Thoracic aorta (tissue), 2 donors: ENCODE data around the gene SLC26A6. TPM values are rescaled to one million over a fixed set of nuclear protein-coding genes. Genes with fewer than 3 reads are reported as not detected.

Source experiments
- ATAC-seq: fragments of 150-250 bp; one replicate; pipeline ENCODE4 v1.8.0; 2017; ENCODE audit warnings: low read depth; ENCODE audit not compliant: insufficient number of reproducible peaks, low FRiP score
- DNase-seq: peaks from one replicate; pipeline ENCODE4 v3.0.0-alpha.2; 2020; ENCODE audit warnings: low spot score
- H3K27ac ChIP-seq, 2 donors: fragments of 200-600 bp; sonication (generic); 1 replicate in 1 of 2; 2 replicates in 1 of 2; pipeline ENCODE4 v1.5.1; 2016; ENCODE audit warnings: mild to moderate bottlenecking in 2 of 2, moderate library complexity in 2 of 2
- H3K27me3 ChIP-seq: fragments of 200-600 bp; sonication (generic); replicated peaks from 2 replicates; pipeline ENCODE4 v1.6.0; 2016; ENCODE audit warnings: mild to moderate bottlenecking; ENCODE audit not compliant: insufficient read depth
- H3K36me3 ChIP-seq: fragments of 200-600 bp; sonication (generic); one replicate; pipeline ENCODE4 v1.5.1; 2016
- H3K4me1 ChIP-seq, 2 donors: fragments of 200-600 bp; sonication (generic); 1 replicate in 1 of 2; 2 replicates in 1 of 2; pipeline versions ENCODE4 v1.5.1 to v1.6.0; 2016; ENCODE audit warnings: low read depth in 2 of 2, mild to moderate bottlenecking in 1 of 2; ENCODE audit not compliant: control insufficient read depth in 1 of 2
- H3K4me3 ChIP-seq: fragments of 200-600 bp; sonication (generic); 2 replicates; pipeline ENCODE4 v1.5.1; 2016; ENCODE audit warnings: mild to moderate bottlenecking
- H3K9me3 ChIP-seq: fragments of 200-600 bp; sonication (generic); 2 replicates; pipeline ENCODE4 v1.5.1; 2016
- total RNA-seq, 2 donors: library from RNA; depleted of rRNA; stranded (reverse); fragments of >200 nt; gene quantifications; one replicate each; pipeline versions ENCODE4 v1.1.0 to v1.2.3, GENCODE V29; 2016
- TF ChIP-seq, protein P1 (sequence below): fragments of 200-600 bp; sonication (generic); IDR thresholded peaks from one replicate; pipeline ENCODE4 v1.5.1; 2019; ENCODE audit warnings: antibody characterized with exemption

Gene SLC26A6
- total RNA-seq, 2 donors from 2014 or later: 93.9 to 102 TPM

GRCh38 chr3:48607519-48607918, 27.7 kb downstream of the SLC26A6 start:
- TF ChIP-seq, protein P1, sequence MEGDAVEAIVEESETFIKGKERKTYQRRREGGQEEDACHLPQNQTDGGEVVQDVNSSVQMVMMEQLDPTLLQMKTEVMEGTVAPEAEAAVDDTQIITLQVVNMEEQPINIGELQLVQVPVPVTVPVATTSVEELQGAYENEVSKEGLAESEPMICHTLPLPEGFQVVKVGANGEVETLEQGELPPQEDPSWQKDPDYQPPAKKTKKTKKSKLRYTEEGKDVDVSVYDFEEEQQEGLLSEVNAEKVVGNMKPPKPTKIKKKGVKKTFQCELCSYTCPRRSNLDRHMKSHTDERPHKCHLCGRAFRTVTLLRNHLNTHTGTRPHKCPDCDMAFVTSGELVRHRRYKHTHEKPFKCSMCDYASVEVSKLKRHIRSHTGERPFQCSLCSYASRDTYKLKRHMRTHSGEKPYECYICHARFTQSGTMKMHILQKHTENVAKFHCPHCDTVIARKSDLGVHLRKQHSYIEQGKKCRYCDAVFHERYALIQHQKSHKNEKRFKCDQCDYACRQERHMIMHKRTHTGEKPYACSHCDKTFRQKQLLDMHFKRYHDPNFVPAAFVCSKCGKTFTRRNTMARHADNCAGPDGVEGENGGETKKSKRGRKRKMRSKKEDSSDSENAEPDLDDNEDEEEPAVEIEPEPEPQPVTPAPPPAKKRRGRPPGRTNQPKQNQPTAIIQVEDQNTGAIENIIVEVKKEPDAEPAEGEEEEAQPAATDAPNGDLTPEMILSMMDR: no peak
- no peaks in the 10 kb centered on the region for H3K27me3 ChIP-seq
- peaks cover 10 to 21% of the 10 kb centered on the region in 2 donors for H3K4me1 ChIP-seq
- H3K9me3 ChIP-seq: no peaks in the 10 kb centered on the region
- H3K4me3 ChIP-seq: no peak overlapping the region
- no peak overlapping the region for H3K27ac ChIP-seq
- no peak for ATAC-seq
- peaks cover 32% of the 10 kb centered on the region for H3K36me3 ChIP-seq
- no peak for DNase-seq

- Histone ChIP-seq H3K4me3 (no peak overlapping the region), H3K27me3 (no peaks in the 10 kb centered on the region), H3K27ac (peak overlapping the region in 1 of 2 donors; percentile 39), H3K9me3 (no peaks in the 10 kb centered on the region), H3K4me1 (peaks cover 18 to 47% of the 10 kb centered on the region in 2 donors), H3K36me3 (peaks cover 57% of the 10 kb centered on the region)
- DNase-seq (no peak), ATAC-seq (no peak)
- TF ChIP-seq, protein P1: no peak
Measured at GRCh38 chr3:48601622-48601994, 33.7 kb downstream of the SLC26A6 start.

DNA sequence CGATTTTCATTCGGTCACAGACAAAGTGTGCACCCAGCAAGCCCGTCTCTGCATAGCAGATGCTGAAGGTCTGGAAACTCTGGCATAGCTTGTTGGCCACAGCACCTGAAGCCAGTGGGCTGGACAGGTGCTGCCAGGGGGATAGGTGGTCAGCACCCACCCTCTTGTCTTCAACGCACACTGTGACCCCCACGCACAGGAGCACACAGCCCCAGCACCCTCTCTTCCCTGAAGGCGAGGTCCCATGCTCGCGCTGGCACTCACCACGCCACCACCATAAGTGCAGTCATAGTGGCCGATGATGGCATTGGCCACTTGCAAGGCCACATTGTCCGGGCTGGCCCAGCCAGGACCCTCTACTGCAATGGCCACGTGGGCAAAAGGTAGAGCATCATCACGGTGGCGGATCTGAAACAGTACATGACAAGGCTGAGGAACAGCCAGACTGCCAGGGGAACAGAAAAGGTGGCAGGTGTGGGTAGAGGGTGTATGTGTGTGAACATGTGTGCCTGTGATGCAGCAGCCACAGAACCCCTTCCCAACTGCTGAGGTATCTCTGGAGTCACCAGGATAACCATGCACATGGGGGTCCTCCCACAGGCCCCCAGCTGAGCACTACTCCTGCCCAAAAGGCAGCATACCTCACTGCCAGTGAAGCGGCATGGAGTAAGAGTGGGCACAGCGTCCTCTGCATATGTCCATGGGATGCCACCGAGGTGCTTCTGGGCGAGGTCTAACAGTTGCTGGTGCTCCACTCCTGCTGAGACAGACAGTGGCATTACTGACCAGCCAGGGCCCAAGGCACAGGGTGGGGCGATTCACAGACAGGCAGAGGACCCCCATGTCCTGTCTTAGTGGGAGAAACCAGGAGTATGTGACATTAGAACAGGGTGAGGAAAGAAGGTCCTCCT, 34.3 kb downstream of the SLC26A6 start:
- ATAC-seq: no peak
- H3K27ac ChIP-seq: peak overlapping the region in 1 of 2 donors; percentile 39

GRCh38 chr3:48599509-48600285, 35.6 kb downstream of the SLC26A6 start:
- TF ChIP-seq, protein P1: no peak
- H3K9me3 ChIP-seq: no peaks in the 10 kb centered on the region
- no peak for ATAC-seq
- peaks cover 29 to 64% of the 10 kb centered on the region in 2 donors for H3K4me1 ChIP-seq
- peaks cover 46% of the 10 kb centered on the region for H3K36me3 ChIP-seq
- H3K27ac ChIP-seq: peak overlapping the region; percentile 90 to 93
- no peak overlapping the region for H3K4me3 ChIP-seq
- no peaks in the 10 kb centered on the region for H3K27me3 ChIP-seq
- no peak for DNase-seq

More for the DNA sequence above, 34.3 kb downstream of the SLC26A6 start:
- Histone ChIP-seq H3K4me1 (peaks cover 18 to 53% of the 10 kb centered on the region in 2 donors), H3K36me3 (peaks cover 57% of the 10 kb centered on the region), H3K4me3 (no peak overlapping the region), H3K27me3 (no peaks in the 10 kb centered on the region), H3K9me3 (no peaks in the 10 kb centered on the region)
- DNase-seq: no peak
- TF ChIP-seq, protein P1: no peak

- Histone ChIP-seq H3K9me3 (no peaks in the 10 kb centered on the region), H3K4me3 (peak overlapping the region; percentile 24), H3K27ac (peak overlapping the region; percentile 90 to 93), H3K4me1 (peaks cover 31 to 71% of the 10 kb centered on the region in 2 donors), H3K27me3 (no peaks in the 10 kb centered on the region), H3K36me3 (peaks cover 40% of the 10 kb centered on the region)
- DNase-seq (no peak), ATAC-seq (no peak)
- TF ChIP-seq, protein P1: no peak
Measured at GRCh38 chr3:48599077-48599501, 36.2 kb downstream of the SLC26A6 start.
